Chondrocyte (in vitro differentiated cells): ENCODE results near the gene USP36. TPM values are rescaled to one million over a fixed set of nuclear protein-coding genes. Genes with fewer than 3 reads are reported as not detected.
"Not testable (repeated sequence)": the region's sequence is repeated elsewhere in the genome, so short reads cannot be mapped to it uniquely, and the experiment has no call there.

Experiments used
- DNase-seq: peaks from one replicate; pipeline ENCODE4 v3.0.0; 2021; ENCODE audit warnings: mixed read lengths, low spot score
- H3K27ac Mint-ChIP-seq: one replicate; pipeline ENCODE4 v1.8.0; 2021; ENCODE audit warnings: mild to moderate bottlenecking, moderate library complexity, mixed read lengths; ENCODE audit not compliant: unreplicated experiment
- H3K27me3 Mint-ChIP-seq: 2 replicates; pipeline ENCODE4 v1.8.0; 2021; ENCODE audit warnings: low read depth, mixed read lengths
- H3K36me3 Mint-ChIP-seq: 2 replicates; pipeline ENCODE4 v1.8.0; 2021; ENCODE audit warnings: low read depth, mixed read lengths
- H3K4me1 Mint-ChIP-seq: 2 replicates; pipeline ENCODE4 v1.8.0; 2021; ENCODE audit warnings: low read depth, mild to moderate bottlenecking, mixed read lengths
- H3K4me3 Mint-ChIP-seq: one replicate; pipeline ENCODE4 v1.8.0; 2021; ENCODE audit warnings: mild to moderate bottlenecking, moderate library complexity, mixed read lengths; ENCODE audit not compliant: unreplicated experiment
- H3K9me3 Mint-ChIP-seq: 2 replicates; pipeline ENCODE4 v1.8.0; 2021; ENCODE audit warnings: low read depth, mixed read lengths
- CTCF ChIP-seq: fragments of 200-600 bp; sonication (generic); IDR thresholded peaks from 2 replicates; pipeline ENCODE4 v1.5.0; 2021; ENCODE audit warnings: antibody characterized with exemption, mild to moderate bottlenecking, moderate library complexity
- total RNA-seq: library from RNA; stranded (reverse); gene quantifications from 3 replicates; pipeline ENCODE4 v1.2.1, GENCODE V29; 2021

USP36 gene
- total RNA-seq, 1 donor from 2014 or later: 45.1 TPM

GRCh38 chr17:78868391-78868790 is 27.8 kb upstream of the USP36 start:
- peaks cover 15% of the 10 kb centered on the region for H3K36me3 Mint-ChIP-seq
- H3K27me3 Mint-ChIP-seq: no peaks in the 10 kb centered on the region
- TF ChIP-seq CTCF: no peak
- H3K27ac Mint-ChIP-seq: peak overlapping the region; percentile 92
- H3K4me3 Mint-ChIP-seq: no peak overlapping the region
- H3K4me1 Mint-ChIP-seq: peaks cover 46% of the 10 kb centered on the region
- H3K9me3 Mint-ChIP-seq: no peaks in the 10 kb centered on the region
- DNase-seq: no peak

GRCh38 chr17:78867046-78867445 is 26.4 kb upstream of the USP36 start:
- H3K27me3 Mint-ChIP-seq, H3K9me3 Mint-ChIP-seq, H3K4me3 Mint-ChIP-seq, DNase-seq: not testable (repeated sequence)
- H3K4me1 Mint-ChIP-seq: peaks cover 52% of the 10 kb centered on the region
- peak overlapping the region; percentile 92 for H3K27ac Mint-ChIP-seq
- peaks cover 15% of the 10 kb centered on the region for H3K36me3 Mint-ChIP-seq

- Mint-ChIP-seq H3K4me1 (peaks cover 64% of the 10 kb centered on the region), H3K27me3 (no peaks in the 10 kb centered on the region), H3K4me3 (no peak overlapping the region), H3K9me3 (no peaks in the 10 kb centered on the region), H3K27ac (peak overlapping the region; percentile 77), H3K36me3 (peaks cover 17% of the 10 kb centered on the region)
- peak; percentile 91 for TF ChIP-seq CTCF
- DNase-seq: no peak
Observed at GRCh38 chr17:78865682-78866390, 25.2 kb upstream of the USP36 start.

- Mint-ChIP-seq H3K27ac (peak overlapping the region; percentile 54), H3K4me1 (peaks cover 59% of the 10 kb centered on the region), H3K4me3 (no peak overlapping the region), H3K27me3 (no peaks in the 10 kb centered on the region), H3K36me3 (peaks cover 11% of the 10 kb centered on the region), H3K9me3 (no peaks in the 10 kb centered on the region)
- no peak for TF ChIP-seq CTCF
- no peak for DNase-seq
Observed at GRCh38 chr17:78864117-78864516, 23.5 kb upstream of the USP36 start.

- Mint-ChIP-seq H3K4me3 (peak overlapping the region; percentile 53), H3K9me3 (no peaks in the 10 kb centered on the region), H3K36me3 (peaks cover 9% of the 10 kb centered on the region), H3K4me1 (peaks cover 41% of the 10 kb centered on the region), H3K27ac (peak overlapping the region; percentile 99), H3K27me3 (no peaks in the 10 kb centered on the region)
- no peak for TF ChIP-seq CTCF
- no peak for DNase-seq
Observed at GRCh38 chr17:78862073-78863023, 21.7 kb upstream of the USP36 start.
